GM12878 (cell line): Measurements from ENCODE around the gene IQGAP2. TPM values are rescaled to one million over a fixed set of nuclear protein-coding genes. Genes with fewer than 3 reads are reported as not detected.

ENCODE experiments used
- ATAC-seq: fragments of 200-7000 bp; cut with Tn5 transposase; 3 replicates; pipeline ENCODE4 v1.9.1; 2020; ENCODE audit warnings: mild to moderate bottlenecking, moderate library complexity
- BruUV-seq: library from RNA; stranded (reverse); fragments of 400-500 nt; replicated peaks from 2 replicates; lab custom pipeline; 2021; lab: Mats Ljungman, UMichigan
- CTCF ChIA-PET: fragments of 300-600 bp; sonication (Branson Sonifier 250); formaldehyde crosslinking; extraction: SDS; loops from one replicate; lab custom pipeline; 2021; ENCODE audit warnings: inconsistent platforms; lab: Yijun Ruan, JAX
- POLR2A ChIA-PET: fragments of 350-600 bp; formaldehyde crosslinking; extraction: SDS; loops from one replicate; lab custom pipeline; 2021; ENCODE audit warnings: inconsistent platforms; lab: Charles Lee
- RAD21 ChIA-PET: fragments of 300-600 bp; sonication (Branson Sonifier 250); formaldehyde crosslinking; loops from one replicate; lab custom pipeline; 2023; ENCODE audit warnings: antibody characterized with exemption; ENCODE audit not compliant: unreplicated experiment; lab: Charles Lee
- SMC1A ChIA-PET: fragments of 300-600 bp; sonication (Branson Sonifier 250); formaldehyde crosslinking; loops from one replicate; lab custom pipeline; 2023; ENCODE audit not compliant: unreplicated experiment, uncharacterized antibody; lab: Charles Lee
- DNase-seq: peaks from one replicate; pipeline ENCODE4 v3.0.0-alpha.2; 2011; ENCODE audit warnings: low read depth, low spot score
- FAIRE-seq: peaks from 3 replicates; lab custom pipeline; 2011; peaks lifted over from hg19 to GRCh38; lab: Jason Lieb, UNC
- H2AFZ ChIP-seq: 2 replicates; pipeline ENCODE4 v1.6.0; 2011; ENCODE audit warnings: low read depth, low read length, control low read depth; ENCODE audit not compliant: control insufficient read depth
- H3K27ac ChIP-seq: 2 replicates; pipeline ENCODE4 v1.5.1; 2011; ENCODE audit warnings: control low read depth; ENCODE audit not compliant: control insufficient read depth, insufficient read depth
- H3K27me3 ChIP-seq, 2 experiments: replicated peaks in 1 of 2; 2 replicates each; pipeline versions ENCODE4 v1.6.0 to v1.6.1; 2011; ENCODE audit warnings: low read length in 1 of 2; ENCODE audit not compliant: control insufficient read depth in 2 of 2, insufficient read depth in 2 of 2
- H3K36me3 ChIP-seq, 2 experiments: 2 replicates each; pipeline ENCODE4 v1.5.1; 2011; ENCODE audit warnings: low read length in 1 of 2; ENCODE audit not compliant: control insufficient read depth in 2 of 2, insufficient read depth in 2 of 2
- H3K4me1 ChIP-seq: 2 replicates; pipeline ENCODE4 v1.6.1; 2011; ENCODE audit warnings: mild to moderate bottlenecking, low read length, moderate library complexity, mixed read lengths; ENCODE audit not compliant: control insufficient read depth, insufficient read depth
- H3K4me2 ChIP-seq: 2 replicates; pipeline ENCODE4 v1.6.0; 2011; ENCODE audit warnings: control low read depth; ENCODE audit not compliant: control insufficient read depth, insufficient read depth
- H3K4me3 ChIP-seq: fragments of 200-600 bp; sonication (generic); 2 replicates; pipeline ENCODE4 v1.5.1; 2016
- H3K79me2 ChIP-seq: 2 replicates; pipeline ENCODE4 v1.6.0; 2011; ENCODE audit warnings: low read length; ENCODE audit not compliant: control insufficient read depth, insufficient read depth
- H3K9ac ChIP-seq: 2 replicates; pipeline ENCODE4 v1.8.0; 2011; ENCODE audit warnings: low read length, control low read depth, mixed read lengths; ENCODE audit not compliant: control insufficient read depth, insufficient read depth
- H3K9me3 ChIP-seq: replicated peaks from 3 replicates; pipeline ENCODE4 v1.5.1; 2011; ENCODE audit warnings: mild to moderate bottlenecking, low read length; ENCODE audit not compliant: control insufficient read depth, insufficient read depth
- H4K20me1 ChIP-seq: 2 replicates; pipeline ENCODE4 v1.6.0; 2011; ENCODE audit not compliant: control insufficient read depth, insufficient read depth
- NR2C1 ChIP-seq: fragments of 450-650 bp; IDR thresholded peaks from 2 replicates; pipeline ENCODE4 v1.6.1; 2017; ENCODE audit warnings: antibody characterized with exemption, mild to moderate bottlenecking, moderate library complexity
- POLR2A ChIP-seq: IDR thresholded peaks from 2 replicates; pipeline ENCODE4 v1.6.1; 2011; ENCODE audit warnings: low read depth, mild to moderate bottlenecking, low read length
- RAD21 ChIP-seq: IDR thresholded peaks from 2 replicates; pipeline ENCODE4 v1.6.1; 2011; ENCODE audit warnings: mild to moderate bottlenecking, low read depth, low read length, moderate library complexity; ENCODE audit not compliant: insufficient read depth
- SIX5 ChIP-seq: IDR thresholded peaks from 2 replicates; pipeline ENCODE4 v1.6.1; 2011; ENCODE audit warnings: mild to moderate bottlenecking, low read depth, low read length, moderate library complexity; ENCODE audit not compliant: severe bottlenecking
- TARDBP ChIP-seq: IDR thresholded peaks from 2 replicates; pipeline ENCODE4 v1.6.1; 2016; ENCODE audit warnings: borderline replicate concordance
- WRNIP1 ChIP-seq: IDR thresholded peaks from 2 replicates; pipeline ENCODE4 v1.6.1; 2011; ENCODE audit warnings: low read depth, low read length, improper control_type of control experiment, borderline replicate concordance
- WGBS: methylation state at CpG from one replicate; pipeline ENCODE4 v1.1.6; 2016; ENCODE audit warnings: low lambda C conversion rate; ENCODE audit not compliant: insufficient replicate concordance, insufficient coverage; ENCODE audit errors: missing lambda C conversion rate; 5-methylcytosine and 5-hydroxymethylcytosine counted together
- in situ Hi-C: fragments of 300-500 bp; cut with MboI; formaldehyde crosslinking; loops from 9 replicates; pipeline ENCODE4 v1.14.3; 2018; ENCODE audit warnings: mixed read lengths
- intact Hi-C: fragments of 100-400 bp; cut with micrococcal nuclease; formaldehyde crosslinking; loops from one replicate; pipeline ENCODE4 v1.14.2; 2022; ENCODE audit not compliant: unreplicated experiment
- polyA plus RNA-seq, 11 experiments: library from polyadenylated mRNA; depleted of rRNA in 4 of 11; unstranded in 6 of 11; stranded (reverse) in 5 of 11; fragments of >200 nt; fragmentation: Nextera tagmentation in 4 of 11; fragmentation: Illumina TruSeq in 1 of 11; extraction: Ambion mirVana in 4 of 11; extraction: Trizol in 1 of 11; gene quantifications; 1 replicate in 1 of 11; 2 replicates in 10 of 11; pipeline versions ENCODE4 v1.2.1 to v1.2.3, GENCODE V29; 2011 to 2016; ENCODE audit warnings: inconsistent platforms in 2 of 11, missing spikeins in 2 of 11, low read depth in 1 of 11
- total RNA-seq, 4 experiments: library from RNA; depleted of rRNA in 3 of 4; stranded (reverse); fragments of >200 nt in 3 of 4; fragmentation: Illumina TruSeq in 1 of 4; extraction: Trizol in 1 of 4; gene quantifications; 2 replicates each; pipeline versions ENCODE4 v1.2.1 to v1.2.3, GENCODE V29; 2013 to 2021
- TF ChIP-seq, protein P1 (sequence below): fragments of 450-650 bp; formaldehyde crosslinking; IDR thresholded peaks from 2 replicates; pipeline ENCODE4 v1.4.0; 2020; ENCODE audit warnings: mild to moderate bottlenecking, moderate library complexity
- TF ChIP-seq, protein P2 (sequence below): fragments of 450-650 bp; formaldehyde crosslinking; IDR thresholded peaks from 2 replicates; pipeline ENCODE4 v1.4.0; 2022; ENCODE audit warnings: mild to moderate bottlenecking, moderate library complexity
- TF ChIP-seq, protein P3 (sequence below): fragments of 450-650 bp; IDR thresholded peaks from 2 replicates; pipeline ENCODE4 v1.6.1; 2017; ENCODE audit warnings: low read depth, mild to moderate bottlenecking, moderate library complexity
- TF ChIP-seq, protein P4 (sequence below): fragments of 450-650 bp; IDR thresholded peaks from 2 replicates; pipeline ENCODE4 v1.6.1; 2017; ENCODE audit warnings: mild to moderate bottlenecking, low read depth, inconsistent platforms; ENCODE audit not compliant: poor library complexity, severe bottlenecking
- TF ChIP-seq, protein P5 (sequence below): IDR thresholded peaks from 2 replicates; pipeline ENCODE4 v1.6.1; 2011; ENCODE audit warnings: mild to moderate bottlenecking, low read depth, low read length, moderate library complexity; ENCODE audit not compliant: insufficient replicate concordance

Gene IQGAP2
- total and polyA plus RNA-seq, 10 of the 15 experiments (the other 5 are each of a cell fraction or from before 2014, with no cell fraction given) = 14.5 to 41.4 (median 21.8) TPM

DNA sequence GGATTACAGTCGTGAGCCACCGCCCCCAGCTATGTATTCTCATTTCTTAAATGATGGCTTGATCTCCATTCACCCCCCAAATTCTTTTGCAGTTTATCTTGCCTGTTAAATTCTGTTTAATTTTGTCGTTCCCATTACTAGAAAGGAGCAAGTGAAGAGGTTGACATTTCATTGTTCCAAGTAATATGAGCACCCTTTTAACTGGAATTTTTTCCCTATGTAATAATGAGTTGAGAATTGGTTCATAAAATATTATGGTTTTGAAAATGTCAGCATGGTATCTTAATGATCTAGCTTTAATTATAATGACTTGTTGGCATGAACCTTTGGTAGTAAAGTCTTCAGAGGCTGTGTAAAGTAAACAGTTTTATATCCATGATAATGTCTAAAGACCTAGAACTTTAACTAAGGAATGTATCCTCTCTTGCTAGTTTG is 182.7 kb downstream of the IQGAP2 start:
- SMC1A ChIA-PET = interaction anchor here (0.9 to 2.4 kb wide), 5 partner anchors 16 to 189 kb away, joined by 3 to 9 read pairs (median 4); no protein-coding TSS in a partner anchor
- TF ChIP-seq RAD21 (no peak), WRNIP1 (no peak), NR2C1 (no peak), SIX5 (no peak), POLR2A (no peak), TARDBP (no peak)
- TF ChIP-seq, protein P1, sequence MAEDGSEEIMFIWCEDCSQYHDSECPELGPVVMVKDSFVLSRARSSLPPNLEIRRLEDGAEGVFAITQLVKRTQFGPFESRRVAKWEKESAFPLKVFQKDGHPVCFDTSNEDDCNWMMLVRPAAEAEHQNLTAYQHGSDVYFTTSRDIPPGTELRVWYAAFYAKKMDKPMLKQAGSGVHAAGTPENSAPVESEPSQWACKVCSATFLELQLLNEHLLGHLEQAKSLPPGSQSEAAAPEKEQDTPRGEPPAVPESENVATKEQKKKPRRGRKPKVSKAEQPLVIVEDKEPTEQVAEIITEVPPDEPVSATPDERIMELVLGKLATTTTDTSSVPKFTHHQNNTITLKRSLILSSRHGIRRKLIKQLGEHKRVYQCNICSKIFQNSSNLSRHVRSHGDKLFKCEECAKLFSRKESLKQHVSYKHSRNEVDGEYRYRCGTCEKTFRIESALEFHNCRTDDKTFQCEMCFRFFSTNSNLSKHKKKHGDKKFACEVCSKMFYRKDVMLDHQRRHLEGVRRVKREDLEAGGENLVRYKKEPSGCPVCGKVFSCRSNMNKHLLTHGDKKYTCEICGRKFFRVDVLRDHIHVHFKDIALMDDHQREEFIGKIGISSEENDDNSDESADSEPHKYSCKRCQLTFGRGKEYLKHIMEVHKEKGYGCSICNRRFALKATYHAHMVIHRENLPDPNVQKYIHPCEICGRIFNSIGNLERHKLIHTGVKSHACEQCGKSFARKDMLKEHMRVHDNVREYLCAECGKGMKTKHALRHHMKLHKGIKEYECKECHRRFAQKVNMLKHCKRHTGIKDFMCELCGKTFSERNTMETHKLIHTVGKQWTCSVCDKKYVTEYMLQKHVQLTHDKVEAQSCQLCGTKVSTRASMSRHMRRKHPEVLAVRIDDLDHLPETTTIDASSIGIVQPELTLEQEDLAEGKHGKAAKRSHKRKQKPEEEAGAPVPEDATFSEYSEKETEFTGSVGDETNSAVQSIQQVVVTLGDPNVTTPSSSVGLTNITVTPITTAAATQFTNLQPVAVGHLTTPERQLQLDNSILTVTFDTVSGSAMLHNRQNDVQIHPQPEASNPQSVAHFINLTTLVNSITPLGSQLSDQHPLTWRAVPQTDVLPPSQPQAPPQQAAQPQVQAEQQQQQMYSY (CRISPR knock-in tag) = no peak
- TF ChIP-seq, protein P2, sequence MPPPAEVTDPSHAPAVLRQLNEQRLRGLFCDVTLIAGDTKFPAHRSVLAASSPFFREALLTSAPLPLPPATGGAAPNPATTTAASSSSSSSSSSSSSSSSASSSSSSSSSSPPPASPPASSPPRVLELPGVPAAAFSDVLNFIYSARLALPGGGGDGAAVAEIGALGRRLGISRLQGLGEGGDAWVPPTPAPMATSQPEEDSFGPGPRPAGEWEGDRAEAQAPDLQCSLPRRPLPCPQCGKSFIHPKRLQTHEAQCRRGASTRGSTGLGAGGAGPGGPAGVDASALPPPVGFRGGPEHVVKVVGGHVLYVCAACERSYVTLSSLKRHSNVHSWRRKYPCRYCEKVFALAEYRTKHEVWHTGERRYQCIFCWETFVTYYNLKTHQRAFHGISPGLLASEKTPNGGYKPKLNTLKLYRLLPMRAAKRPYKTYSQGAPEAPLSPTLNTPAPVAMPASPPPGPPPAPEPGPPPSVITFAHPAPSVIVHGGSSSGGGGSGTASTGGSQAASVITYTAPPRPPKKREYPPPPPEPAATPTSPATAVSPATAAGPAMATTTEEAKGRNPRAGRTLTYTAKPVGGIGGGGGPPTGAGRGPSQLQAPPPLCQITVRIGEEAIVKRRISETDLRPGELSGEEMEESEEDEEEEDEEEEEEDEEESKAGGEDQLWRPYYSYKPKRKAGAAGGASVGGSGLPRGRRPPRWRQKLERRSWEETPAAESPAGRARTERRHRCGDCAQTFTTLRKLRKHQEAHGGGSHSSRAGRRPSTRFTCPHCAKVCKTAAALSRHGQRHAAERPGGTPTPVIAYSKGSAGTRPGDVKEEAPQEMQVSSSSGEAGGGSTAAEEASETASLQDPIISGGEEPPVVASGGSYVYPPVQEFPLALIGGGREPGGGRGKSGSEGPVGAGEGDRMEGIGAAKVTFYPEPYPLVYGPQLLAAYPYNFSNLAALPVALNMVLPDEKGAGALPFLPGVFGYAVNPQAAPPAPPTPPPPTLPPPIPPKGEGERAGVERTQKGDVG = no peak
- TF ChIP-seq, protein P3, sequence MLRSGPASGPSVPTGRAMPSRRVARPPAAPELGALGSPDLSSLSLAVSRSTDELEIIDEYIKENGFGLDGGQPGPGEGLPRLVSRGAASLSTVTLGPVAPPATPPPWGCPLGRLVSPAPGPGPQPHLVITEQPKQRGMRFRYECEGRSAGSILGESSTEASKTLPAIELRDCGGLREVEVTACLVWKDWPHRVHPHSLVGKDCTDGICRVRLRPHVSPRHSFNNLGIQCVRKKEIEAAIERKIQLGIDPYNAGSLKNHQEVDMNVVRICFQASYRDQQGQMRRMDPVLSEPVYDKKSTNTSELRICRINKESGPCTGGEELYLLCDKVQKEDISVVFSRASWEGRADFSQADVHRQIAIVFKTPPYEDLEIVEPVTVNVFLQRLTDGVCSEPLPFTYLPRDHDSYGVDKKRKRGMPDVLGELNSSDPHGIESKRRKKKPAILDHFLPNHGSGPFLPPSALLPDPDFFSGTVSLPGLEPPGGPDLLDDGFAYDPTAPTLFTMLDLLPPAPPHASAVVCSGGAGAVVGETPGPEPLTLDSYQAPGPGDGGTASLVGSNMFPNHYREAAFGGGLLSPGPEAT = no peak
- TF ChIP-seq, protein P4, sequence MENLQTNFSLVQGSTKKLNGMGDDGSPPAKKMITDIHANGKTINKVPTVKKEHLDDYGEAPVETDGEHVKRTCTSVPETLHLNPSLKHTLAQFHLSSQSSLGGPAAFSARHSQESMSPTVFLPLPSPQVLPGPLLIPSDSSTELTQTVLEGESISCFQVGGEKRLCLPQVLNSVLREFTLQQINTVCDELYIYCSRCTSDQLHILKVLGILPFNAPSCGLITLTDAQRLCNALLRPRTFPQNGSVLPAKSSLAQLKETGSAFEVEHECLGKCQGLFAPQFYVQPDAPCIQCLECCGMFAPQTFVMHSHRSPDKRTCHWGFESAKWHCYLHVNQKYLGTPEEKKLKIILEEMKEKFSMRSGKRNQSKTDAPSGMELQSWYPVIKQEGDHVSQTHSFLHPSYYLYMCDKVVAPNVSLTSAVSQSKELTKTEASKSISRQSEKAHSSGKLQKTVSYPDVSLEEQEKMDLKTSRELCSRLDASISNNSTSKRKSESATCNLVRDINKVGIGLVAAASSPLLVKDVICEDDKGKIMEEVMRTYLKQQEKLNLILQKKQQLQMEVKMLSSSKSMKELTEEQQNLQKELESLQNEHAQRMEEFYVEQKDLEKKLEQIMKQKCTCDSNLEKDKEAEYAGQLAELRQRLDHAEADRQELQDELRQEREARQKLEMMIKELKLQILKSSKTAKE = no peak
- TF ChIP-seq, protein P5, sequence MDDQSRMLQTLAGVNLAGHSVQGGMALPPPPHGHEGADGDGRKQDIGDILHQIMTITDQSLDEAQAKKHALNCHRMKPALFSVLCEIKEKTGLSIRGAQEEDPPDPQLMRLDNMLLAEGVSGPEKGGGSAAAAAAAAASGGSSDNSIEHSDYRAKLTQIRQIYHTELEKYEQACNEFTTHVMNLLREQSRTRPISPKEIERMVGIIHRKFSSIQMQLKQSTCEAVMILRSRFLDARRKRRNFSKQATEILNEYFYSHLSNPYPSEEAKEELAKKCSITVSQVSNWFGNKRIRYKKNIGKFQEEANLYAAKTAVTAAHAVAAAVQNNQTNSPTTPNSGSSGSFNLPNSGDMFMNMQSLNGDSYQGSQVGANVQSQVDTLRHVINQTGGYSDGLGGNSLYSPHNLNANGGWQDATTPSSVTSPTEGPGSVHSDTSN = no peak

More for the DNA sequence above, 182.7 kb downstream of the IQGAP2 start:
- H3K4me2 ChIP-seq = no peak overlapping the region
- in situ Hi-C loops (no loop called here), intact Hi-C loops (loop anchor here (10.0 kb wide), 2 partner anchors 251 to 511 kb away; no protein-coding TSS in a partner anchor)
- peaks cover 22% of the 10 kb centered on the region; the same call in 1 of the 2 replicates for H3K4me1 ChIP-seq
- BruUV-seq = no TSS peak
- no peak for DNase-seq
- no peak overlapping the region for H3K27ac ChIP-seq
- ChIA-PET RAD21 (interaction anchor here (2.0 kb wide), 1 partner anchor 39 kb away, joined by 6 read pairs; no protein-coding TSS in a partner anchor), POLR2A (interaction anchor here (0.6 kb wide), 1 partner anchor 189 kb away, joined by 6 read pairs; no protein-coding TSS in a partner anchor), CTCF (interaction anchor here (0.6 to 1.3 kb wide), 2 partner anchors 189 to 512 kb away, joined by 3 to 4 read pairs; no protein-coding TSS in a partner anchor)
- H2AFZ ChIP-seq = no peak overlapping the region
- H3K36me3 ChIP-seq = no peaks in the 10 kb centered on the region
- H4K20me1 ChIP-seq = no peaks in the 10 kb centered on the region
- no peaks in the 10 kb centered on the region for H3K27me3 ChIP-seq
- FAIRE-seq = no peak
- H3K79me2 ChIP-seq = no peaks in the 10 kb centered on the region
- no peak for ATAC-seq
- no peaks in the 10 kb centered on the region for H3K9me3 ChIP-seq
- H3K9ac ChIP-seq = no peak overlapping the region
- 88% methylated on average over 3 of the region's 3 CpGs for WGBS
- H3K4me3 ChIP-seq = no peak overlapping the region
